ENCODE results near the gene LINC00305.

Gene LINC00305

DNA sequence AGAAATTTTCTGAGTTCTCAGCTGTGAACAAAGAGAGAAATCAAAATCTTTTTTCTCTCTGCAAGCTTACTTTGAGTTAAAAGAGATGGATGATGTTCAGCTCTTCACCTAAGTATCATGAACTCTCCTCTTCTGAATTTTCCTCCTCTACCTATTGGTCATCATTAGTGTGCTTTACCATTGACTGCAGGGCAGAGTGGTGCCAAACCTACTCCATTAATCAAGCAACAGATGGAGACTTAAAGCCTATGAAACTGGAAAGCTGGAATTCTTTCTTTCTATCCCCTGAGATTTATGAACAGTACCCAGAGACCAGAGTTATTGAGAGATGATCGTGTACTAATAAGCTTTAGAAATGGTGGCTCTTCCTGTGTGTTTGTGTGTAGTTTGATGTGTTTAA lies 31.3 kb upstream of the LINC00305 start (continued):
- TF ChIP-seq ESRRG (CRISPR knock-in tag; IDR thresholded peaks at IDR 0.05) (no peak), ARNTL (CRISPR knock-in tag; IDR thresholded peaks at IDR 0.05; ENCODE audit: borderline replicate concordance, low read depth) (no peak)

DNA sequence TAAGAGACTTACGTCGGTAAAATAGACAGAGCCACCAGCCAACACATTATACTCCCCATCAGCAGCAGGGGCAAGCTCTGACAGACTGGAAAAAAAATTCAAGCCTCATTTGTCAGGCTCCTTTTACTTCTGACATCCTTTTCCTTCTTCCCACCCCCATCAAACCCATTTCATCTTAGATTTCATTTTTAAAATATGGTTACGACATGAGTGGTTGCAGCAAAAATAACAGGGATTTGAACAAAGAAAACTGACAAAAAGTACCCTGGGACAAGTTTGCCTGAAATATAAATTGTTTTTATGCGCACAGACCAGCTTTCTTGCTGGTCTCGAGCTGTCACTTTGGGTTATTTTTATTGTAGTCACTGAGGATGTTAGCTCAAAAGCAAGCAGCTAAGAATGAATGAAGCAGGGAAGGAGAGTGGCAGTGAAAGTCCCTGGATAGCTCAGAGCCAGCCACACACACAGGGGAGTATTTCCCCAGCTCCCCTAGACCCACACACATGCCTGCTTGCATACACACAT lies 30.7 kb upstream of the LINC00305 start:
- no peak for ATAC-seq

DNA sequence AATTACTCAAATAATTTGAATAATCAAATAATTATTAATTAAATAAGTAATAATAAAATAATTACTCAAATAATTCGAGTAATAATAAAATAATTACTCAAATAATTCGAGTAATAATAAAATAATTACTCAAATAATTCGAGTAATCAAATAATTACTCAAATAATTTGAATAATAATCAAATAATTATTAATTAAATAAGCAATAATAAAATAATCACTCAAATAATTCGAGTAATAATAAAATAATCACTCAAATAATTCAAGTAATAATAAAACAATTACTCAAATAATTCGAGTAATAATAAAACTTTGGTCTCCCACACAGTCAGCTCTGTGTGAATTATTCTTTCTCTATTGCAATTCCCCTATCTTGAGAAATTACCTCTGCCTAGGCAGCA lies 30.0 kb upstream of the LINC00305 start:
- no peak for ATAC-seq

More for the DNA sequence above, 30.7 kb upstream of the LINC00305 start:
- no peak for TF ChIP-seq TOX (CRISPR knock-in tag; IDR thresholded peaks at IDR 0.05; ENCODE audit: borderline replicate concordance)
- TF ChIP-seq SNAI2 (CRISPR knock-in tag; IDR thresholded peaks at IDR 0.05): no peak
- TF ChIP-seq ZC3H10 (CRISPR knock-in tag; IDR thresholded peaks at IDR 0.05): no peak
- TF ChIP-seq, protein P1, sequence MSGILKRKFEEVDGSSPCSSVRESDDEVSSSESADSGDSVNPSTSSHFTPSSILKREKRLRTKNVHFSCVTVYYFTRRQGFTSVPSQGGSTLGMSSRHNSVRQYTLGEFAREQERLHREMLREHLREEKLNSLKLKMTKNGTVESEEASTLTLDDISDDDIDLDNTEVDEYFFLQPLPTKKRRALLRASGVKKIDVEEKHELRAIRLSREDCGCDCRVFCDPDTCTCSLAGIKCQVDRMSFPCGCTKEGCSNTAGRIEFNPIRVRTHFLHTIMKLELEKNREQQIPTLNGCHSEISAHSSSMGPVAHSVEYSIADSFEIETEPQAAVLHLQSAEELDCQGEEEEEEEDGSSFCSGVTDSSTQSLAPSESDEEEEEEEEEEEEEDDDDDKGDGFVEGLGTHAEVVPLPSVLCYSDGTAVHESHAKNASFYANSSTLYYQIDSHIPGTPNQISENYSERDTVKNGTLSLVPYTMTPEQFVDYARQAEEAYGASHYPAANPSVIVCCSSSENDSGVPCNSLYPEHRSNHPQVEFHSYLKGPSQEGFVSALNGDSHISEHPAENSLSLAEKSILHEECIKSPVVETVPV (CRISPR knock-in tag; IDR thresholded peaks at IDR 0.05): no peak
- no peak for TF ChIP-seq ESRRG (CRISPR knock-in tag; IDR thresholded peaks at IDR 0.05)
- TF ChIP-seq TCF4 (CRISPR knock-in tag; IDR thresholded peaks at IDR 0.05; ENCODE audit: borderline replicate concordance): no peak
- no peak for TF ChIP-seq ZNF565 (CRISPR knock-in tag; conservative IDR thresholded peaks at IDR 0.05; ENCODE audit: low read depth)
- TF ChIP-seq, protein P2, sequence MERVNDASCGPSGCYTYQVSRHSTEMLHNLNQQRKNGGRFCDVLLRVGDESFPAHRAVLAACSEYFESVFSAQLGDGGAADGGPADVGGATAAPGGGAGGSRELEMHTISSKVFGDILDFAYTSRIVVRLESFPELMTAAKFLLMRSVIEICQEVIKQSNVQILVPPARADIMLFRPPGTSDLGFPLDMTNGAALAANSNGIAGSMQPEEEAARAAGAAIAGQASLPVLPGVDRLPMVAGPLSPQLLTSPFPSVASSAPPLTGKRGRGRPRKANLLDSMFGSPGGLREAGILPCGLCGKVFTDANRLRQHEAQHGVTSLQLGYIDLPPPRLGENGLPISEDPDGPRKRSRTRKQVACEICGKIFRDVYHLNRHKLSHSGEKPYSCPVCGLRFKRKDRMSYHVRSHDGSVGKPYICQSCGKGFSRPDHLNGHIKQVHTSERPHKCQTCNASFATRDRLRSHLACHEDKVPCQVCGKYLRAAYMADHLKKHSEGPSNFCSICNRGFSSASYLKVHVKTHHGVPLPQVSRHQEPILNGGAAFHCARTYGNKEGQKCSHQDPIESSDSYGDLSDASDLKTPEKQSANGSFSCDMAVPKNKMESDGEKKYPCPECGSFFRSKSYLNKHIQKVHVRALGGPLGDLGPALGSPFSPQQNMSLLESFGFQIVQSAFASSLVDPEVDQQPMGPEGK (CRISPR knock-in tag; IDR thresholded peaks at IDR 0.05; ENCODE audit: borderline replicate concordance): no peak
- no peak for TF ChIP-seq BACH2 (CRISPR knock-in tag; IDR thresholded peaks at IDR 0.05; ENCODE audit: borderline replicate concordance)
- TF ChIP-seq CSDC2 (CRISPR knock-in tag; IDR thresholded peaks at IDR 0.05): no peak
- TF ChIP-seq ZNF8 (CRISPR knock-in tag; IDR thresholded peaks at IDR 0.05): no peak
- no peak for TF ChIP-seq ZFP30 (CRISPR knock-in tag; IDR thresholded peaks at IDR 0.05)
- TF ChIP-seq ZFP3 (CRISPR knock-in tag; IDR thresholded peaks at IDR 0.05): no peak
- TF ChIP-seq PPARA (CRISPR knock-in tag; IDR thresholded peaks at IDR 0.05; ENCODE audit: borderline replicate concordance): no peak
- TF ChIP-seq OSR1 (CRISPR knock-in tag; IDR thresholded peaks at IDR 0.05): no peak
- TF ChIP-seq, protein P3, sequence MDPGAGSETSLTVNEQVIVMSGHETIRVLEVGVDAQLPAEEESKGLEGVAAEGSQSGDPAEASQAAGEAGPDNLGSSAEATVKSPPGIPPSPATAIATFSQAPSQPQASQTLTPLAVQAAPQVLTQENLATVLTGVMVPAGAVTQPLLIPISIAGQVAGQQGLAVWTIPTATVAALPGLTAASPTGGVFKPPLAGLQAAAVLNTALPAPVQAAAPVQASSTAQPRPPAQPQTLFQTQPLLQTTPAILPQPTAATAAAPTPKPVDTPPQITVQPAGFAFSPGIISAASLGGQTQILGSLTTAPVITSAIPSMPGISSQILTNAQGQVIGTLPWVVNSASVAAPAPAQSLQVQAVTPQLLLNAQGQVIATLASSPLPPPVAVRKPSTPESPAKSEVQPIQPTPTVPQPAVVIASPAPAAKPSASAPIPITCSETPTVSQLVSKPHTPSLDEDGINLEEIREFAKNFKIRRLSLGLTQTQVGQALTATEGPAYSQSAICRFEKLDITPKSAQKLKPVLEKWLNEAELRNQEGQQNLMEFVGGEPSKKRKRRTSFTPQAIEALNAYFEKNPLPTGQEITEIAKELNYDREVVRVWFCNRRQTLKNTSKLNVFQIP (CRISPR knock-in tag; IDR thresholded peaks at IDR 0.05; ENCODE audit: borderline replicate concordance, low read depth): no peak
- TF ChIP-seq GLIS3 (CRISPR knock-in tag; IDR thresholded peaks at IDR 0.05): no peak
- no peak for TF ChIP-seq ISL1 (CRISPR knock-in tag; IDR thresholded peaks at IDR 0.05)
- TF ChIP-seq, protein P4, sequence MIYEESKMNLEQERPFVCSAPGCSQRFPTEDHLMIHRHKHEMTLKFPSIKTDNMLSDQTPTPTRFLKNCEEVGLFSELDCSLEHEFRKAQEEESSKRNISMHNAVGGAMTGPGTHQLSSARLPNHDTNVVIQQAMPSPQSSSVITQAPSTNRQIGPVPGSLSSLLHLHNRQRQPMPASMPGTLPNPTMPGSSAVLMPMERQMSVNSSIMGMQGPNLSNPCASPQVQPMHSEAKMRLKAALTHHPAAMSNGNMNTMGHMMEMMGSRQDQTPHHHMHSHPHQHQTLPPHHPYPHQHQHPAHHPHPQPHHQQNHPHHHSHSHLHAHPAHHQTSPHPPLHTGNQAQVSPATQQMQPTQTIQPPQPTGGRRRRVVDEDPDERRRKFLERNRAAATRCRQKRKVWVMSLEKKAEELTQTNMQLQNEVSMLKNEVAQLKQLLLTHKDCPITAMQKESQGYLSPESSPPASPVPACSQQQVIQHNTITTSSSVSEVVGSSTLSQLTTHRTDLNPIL (CRISPR knock-in tag; IDR thresholded peaks at IDR 0.05; ENCODE audit: low read depth): no peak

More for the DNA sequence above, 30.0 kb upstream of the LINC00305 start:
- TF ChIP-seq RARB (CRISPR knock-in tag; IDR thresholded peaks at IDR 0.05) (no peak), ZFP30 (CRISPR knock-in tag; IDR thresholded peaks at IDR 0.05) (no peak), PPARA (CRISPR knock-in tag; IDR thresholded peaks at IDR 0.05; ENCODE audit: borderline replicate concordance) (no peak), ZNF70 (CRISPR knock-in tag; IDR thresholded peaks at IDR 0.05) (no peak), GLIS3 (CRISPR knock-in tag; IDR thresholded peaks at IDR 0.05) (no peak), ESRRG (CRISPR knock-in tag; IDR thresholded peaks at IDR 0.05) (no peak), ZNF8 (CRISPR knock-in tag; IDR thresholded peaks at IDR 0.05) (no peak), ISL1 (CRISPR knock-in tag; IDR thresholded peaks at IDR 0.05) (no peak), CSDC2 (CRISPR knock-in tag; IDR thresholded peaks at IDR 0.05) (no peak), ARNTL (CRISPR knock-in tag; IDR thresholded peaks at IDR 0.05; ENCODE audit: borderline replicate concordance, low read depth) (no peak), ZFP3 (CRISPR knock-in tag; IDR thresholded peaks at IDR 0.05) (no peak), TOX (CRISPR knock-in tag; IDR thresholded peaks at IDR 0.05; ENCODE audit: borderline replicate concordance) (no peak)
- TF ChIP-seq, protein P4 (CRISPR knock-in tag; IDR thresholded peaks at IDR 0.05; ENCODE audit: low read depth): no peak
- TF ChIP-seq, protein P1 (CRISPR knock-in tag; IDR thresholded peaks at IDR 0.05): no peak
- TF ChIP-seq, protein P5, sequence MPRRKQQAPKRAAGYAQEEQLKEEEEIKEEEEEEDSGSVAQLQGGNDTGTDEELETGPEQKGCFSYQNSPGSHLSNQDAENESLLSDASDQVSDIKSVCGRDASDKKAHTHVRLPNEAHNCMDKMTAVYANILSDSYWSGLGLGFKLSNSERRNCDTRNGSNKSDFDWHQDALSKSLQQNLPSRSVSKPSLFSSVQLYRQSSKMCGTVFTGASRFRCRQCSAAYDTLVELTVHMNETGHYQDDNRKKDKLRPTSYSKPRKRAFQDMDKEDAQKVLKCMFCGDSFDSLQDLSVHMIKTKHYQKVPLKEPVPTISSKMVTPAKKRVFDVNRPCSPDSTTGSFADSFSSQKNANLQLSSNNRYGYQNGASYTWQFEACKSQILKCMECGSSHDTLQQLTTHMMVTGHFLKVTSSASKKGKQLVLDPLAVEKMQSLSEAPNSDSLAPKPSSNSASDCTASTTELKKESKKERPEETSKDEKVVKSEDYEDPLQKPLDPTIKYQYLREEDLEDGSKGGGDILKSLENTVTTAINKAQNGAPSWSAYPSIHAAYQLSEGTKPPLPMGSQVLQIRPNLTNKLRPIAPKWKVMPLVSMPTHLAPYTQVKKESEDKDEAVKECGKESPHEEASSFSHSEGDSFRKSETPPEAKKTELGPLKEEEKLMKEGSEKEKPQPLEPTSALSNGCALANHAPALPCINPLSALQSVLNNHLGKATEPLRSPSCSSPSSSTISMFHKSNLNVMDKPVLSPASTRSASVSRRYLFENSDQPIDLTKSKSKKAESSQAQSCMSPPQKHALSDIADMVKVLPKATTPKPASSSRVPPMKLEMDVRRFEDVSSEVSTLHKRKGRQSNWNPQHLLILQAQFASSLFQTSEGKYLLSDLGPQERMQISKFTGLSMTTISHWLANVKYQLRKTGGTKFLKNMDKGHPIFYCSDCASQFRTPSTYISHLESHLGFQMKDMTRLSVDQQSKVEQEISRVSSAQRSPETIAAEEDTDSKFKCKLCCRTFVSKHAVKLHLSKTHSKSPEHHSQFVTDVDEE (CRISPR knock-in tag; IDR thresholded peaks at IDR 0.05): no peak
